ENCODE data around the gene PDE1A. TPM values are rescaled to one million over a fixed set of nuclear protein-coding genes. Genes with fewer than 3 reads are reported as not detected.

The PDE1A gene
- total RNA-seq, 4 donors from 2014 or later = 2.9 to 14.4 (median 4.4) TPM

GRCh38 chr2:182321096-182321495 is 105.7 kb downstream of the PDE1A start:
- DNase-seq (no peak), ATAC-seq (no peak)
- in situ Hi-C loops (cut with MboI; ENCODE audit: low sequenced_read_pairs in 4 of 4) (no loop called here), intact Hi-C loops (cut with DNase I; ENCODE audit: low total_unique reads) (no loop called here)
- Histone ChIP-seq H3K4me1 (no peaks in the 10 kb centered on the region), H3K27ac (no peak overlapping the region), H3K36me3 (no peaks in the 10 kb centered on the region), H3K9me3 (no peaks in the 10 kb centered on the region), H3K4me3 (no peak overlapping the region), H3K27me3 (no peaks in the 10 kb centered on the region)
- TF ChIP-seq POLR2A (IDR thresholded peaks at IDR 0.05) = no peak
- TF ChIP-seq, protein P1, sequence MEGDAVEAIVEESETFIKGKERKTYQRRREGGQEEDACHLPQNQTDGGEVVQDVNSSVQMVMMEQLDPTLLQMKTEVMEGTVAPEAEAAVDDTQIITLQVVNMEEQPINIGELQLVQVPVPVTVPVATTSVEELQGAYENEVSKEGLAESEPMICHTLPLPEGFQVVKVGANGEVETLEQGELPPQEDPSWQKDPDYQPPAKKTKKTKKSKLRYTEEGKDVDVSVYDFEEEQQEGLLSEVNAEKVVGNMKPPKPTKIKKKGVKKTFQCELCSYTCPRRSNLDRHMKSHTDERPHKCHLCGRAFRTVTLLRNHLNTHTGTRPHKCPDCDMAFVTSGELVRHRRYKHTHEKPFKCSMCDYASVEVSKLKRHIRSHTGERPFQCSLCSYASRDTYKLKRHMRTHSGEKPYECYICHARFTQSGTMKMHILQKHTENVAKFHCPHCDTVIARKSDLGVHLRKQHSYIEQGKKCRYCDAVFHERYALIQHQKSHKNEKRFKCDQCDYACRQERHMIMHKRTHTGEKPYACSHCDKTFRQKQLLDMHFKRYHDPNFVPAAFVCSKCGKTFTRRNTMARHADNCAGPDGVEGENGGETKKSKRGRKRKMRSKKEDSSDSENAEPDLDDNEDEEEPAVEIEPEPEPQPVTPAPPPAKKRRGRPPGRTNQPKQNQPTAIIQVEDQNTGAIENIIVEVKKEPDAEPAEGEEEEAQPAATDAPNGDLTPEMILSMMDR (IDR thresholded peaks at IDR 0.05 in 4 of 5, conservative IDR thresholded peaks at IDR 0.05 in 1 of 5) = no peak

GRCh38 chr2:182319556-182320505 is 107.0 kb downstream of the PDE1A start:
- no peaks in the 10 kb centered on the region for H3K27me3 ChIP-seq
- no peaks in the 10 kb centered on the region for H3K4me1 ChIP-seq
- no peaks in the 10 kb centered on the region for H3K36me3 ChIP-seq
- no peak for TF ChIP-seq POLR2A (IDR thresholded peaks at IDR 0.05)
- no peak overlapping the region for H3K4me3 ChIP-seq
- H3K27ac ChIP-seq = no peak overlapping the region
- in situ Hi-C loops (cut with MboI; ENCODE audit: low sequenced_read_pairs in 4 of 4) (no loop called here), intact Hi-C loops (cut with DNase I; ENCODE audit: low total_unique reads) (no loop called here)
- ATAC-seq (no peak), DNase-seq (no peak)
- H3K9me3 ChIP-seq = no peaks in the 10 kb centered on the region

DNA sequence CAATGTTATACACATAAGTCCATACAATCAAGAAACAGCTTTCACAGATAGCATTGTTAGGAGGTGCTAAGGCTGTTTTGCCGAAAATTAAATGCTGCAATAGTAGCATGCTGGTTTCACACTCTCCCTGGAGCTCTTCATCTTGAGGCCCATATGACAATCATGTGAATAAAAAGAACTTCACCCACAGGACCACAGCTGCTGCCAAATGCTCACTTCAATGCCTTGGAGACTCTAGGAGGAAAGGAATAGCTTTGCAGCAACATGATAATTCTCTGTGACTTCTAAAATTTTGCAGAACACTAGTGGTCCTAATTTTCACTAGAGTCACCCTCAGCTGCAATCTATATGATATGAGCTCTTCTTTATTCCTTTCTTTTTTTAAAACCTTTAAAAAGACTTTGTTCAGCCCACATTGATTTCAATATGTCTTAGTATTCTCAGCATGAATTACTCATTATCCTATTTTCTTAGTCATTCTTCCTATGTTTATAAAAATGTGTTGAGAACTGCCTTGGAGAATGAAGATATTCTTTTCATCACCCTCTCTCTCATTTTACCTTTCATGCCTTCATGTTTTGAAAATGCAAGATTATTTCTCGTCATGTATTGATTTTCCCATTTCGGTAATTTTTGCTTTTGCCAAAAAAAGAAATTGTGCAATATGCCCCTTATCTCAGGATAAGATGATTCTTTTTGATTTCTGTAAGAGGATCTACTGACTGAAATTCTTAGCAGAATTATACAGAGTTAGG is 108.2 kb downstream of the PDE1A start:
- no peaks in the 10 kb centered on the region for H3K27me3 ChIP-seq
- H3K27ac ChIP-seq = no peak overlapping the region
- no peak for TF ChIP-seq POLR2A (IDR thresholded peaks at IDR 0.05)
- TF ChIP-seq, protein P1 (IDR thresholded peaks at IDR 0.05 in 4 of 5, conservative IDR thresholded peaks at IDR 0.05 in 1 of 5) = no peak
- intact Hi-C loops (cut with DNase I; ENCODE audit: low total_unique reads) = no loop called here
- no peaks in the 10 kb centered on the region for H3K9me3 ChIP-seq
- H3K4me3 ChIP-seq = no peak overlapping the region
- no peak for DNase-seq
- ATAC-seq = no peak
- H3K4me1 ChIP-seq = no peaks in the 10 kb centered on the region
- H3K36me3 ChIP-seq = no peaks in the 10 kb centered on the region
- in situ Hi-C loops (cut with MboI; ENCODE audit: low sequenced_read_pairs in 4 of 4) = no loop called here

GRCh38 chr2:182316950-182317349 is 109.9 kb downstream of the PDE1A start:
- no peak for DNase-seq
- Histone ChIP-seq H3K27me3 (no peaks in the 10 kb centered on the region), H3K36me3 (no peaks in the 10 kb centered on the region), H3K4me3 (no peak overlapping the region), H3K9me3 (no peaks in the 10 kb centered on the region), H3K27ac (no peak overlapping the region), H3K4me1 (no peaks in the 10 kb centered on the region)
- intact Hi-C loops (cut with DNase I; ENCODE audit: low total_unique reads) = no loop called here
- in situ Hi-C loops (cut with MboI; ENCODE audit: low sequenced_read_pairs in 4 of 4) = no loop called here
- TF ChIP-seq, protein P1 (IDR thresholded peaks at IDR 0.05 in 4 of 5, conservative IDR thresholded peaks at IDR 0.05 in 1 of 5) = no peak
- no peak for TF ChIP-seq POLR2A (IDR thresholded peaks at IDR 0.05)
- ATAC-seq = no peak

- no peak for ATAC-seq
- in situ Hi-C loops (cut with MboI; ENCODE audit: low sequenced_read_pairs in 4 of 4) = no loop called here
- intact Hi-C loops (cut with DNase I; ENCODE audit: low total_unique reads) = no loop called here
These were observed 123.9 kb downstream of the PDE1A start for GRCh38 chr2:182302972-182303371.

More at GRCh38 chr2:182302972-182303371, 123.9 kb downstream of the PDE1A start:
- H3K36me3 ChIP-seq = no peaks in the 10 kb centered on the region
- no peaks in the 10 kb centered on the region for H3K4me1 ChIP-seq
- no peak for DNase-seq
- no peak overlapping the region for H3K27ac ChIP-seq
- H3K27me3 ChIP-seq = no peaks in the 10 kb centered on the region
- H3K9me3 ChIP-seq = no peaks in the 10 kb centered on the region
- no peak for TF ChIP-seq POLR2A (IDR thresholded peaks at IDR 0.05)
- TF ChIP-seq, protein P1 (IDR thresholded peaks at IDR 0.05 in 4 of 5, conservative IDR thresholded peaks at IDR 0.05 in 1 of 5) = no peak
- H3K4me3 ChIP-seq = no peak overlapping the region
